ENCODE results near the gene HBA2.

Gene HBA2

DNA sequence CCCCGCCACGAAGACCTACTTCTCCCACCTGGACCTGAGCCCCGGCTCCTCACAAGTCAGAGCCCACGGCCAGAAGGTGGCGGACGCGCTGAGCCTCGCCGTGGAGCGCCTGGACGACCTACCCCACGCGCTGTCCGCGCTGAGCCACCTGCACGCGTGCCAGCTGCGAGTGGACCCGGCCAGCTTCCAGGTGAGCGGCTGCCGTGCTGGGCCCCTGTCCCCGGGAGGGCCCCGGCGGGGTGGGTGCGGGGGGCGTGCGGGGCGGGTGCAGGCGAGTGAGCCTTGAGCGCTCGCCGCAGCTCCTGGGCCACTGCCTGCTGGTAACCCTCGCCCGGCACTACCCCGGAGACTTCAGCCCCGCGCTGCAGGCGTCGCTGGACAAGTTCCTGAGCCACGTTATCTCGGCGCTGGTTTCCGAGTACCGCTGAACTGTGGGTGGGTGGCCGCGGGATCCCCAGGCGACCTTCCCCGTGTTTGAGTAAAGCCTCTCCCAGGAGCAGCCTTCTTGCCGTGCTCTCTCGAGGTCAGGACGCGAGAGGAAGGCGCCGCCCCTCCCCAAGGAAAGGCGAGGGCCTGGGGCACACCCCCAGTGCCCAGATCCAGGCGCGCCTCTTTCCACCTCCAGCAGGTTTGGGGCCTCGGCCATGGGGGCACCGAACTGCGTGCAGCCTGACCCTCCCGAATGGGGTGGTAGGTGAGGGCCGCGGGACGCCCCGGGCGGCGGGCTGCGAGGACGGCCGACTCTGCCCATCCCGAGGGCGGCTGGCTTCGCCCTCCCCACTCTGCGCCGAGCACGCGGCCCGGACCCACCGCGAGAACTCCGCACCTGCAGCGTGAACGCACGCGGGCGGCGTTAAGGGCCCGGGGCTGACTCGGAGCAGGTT lies 8.2 kb downstream of the HBA2 start:
- in situ Hi-C loops (cut with HindIII; ENCODE audit: low pct_ligation_motif_present, low sequenced_read_pairs): no loop called here
- peak overlapping the region; percentile 26 for H3K4me3 ChIP-seq (ENCODE audit: low read depth, low read length)
- peaks cover 26% of the 10 kb centered on the region for H3K27me3 ChIP-seq (replicated peaks)
- no peak overlapping the region for H3K27ac ChIP-seq
- H3K36me3 ChIP-seq (replicated peaks): peaks cover 8% of the 10 kb centered on the region
- TF ChIP-seq, protein P1, sequence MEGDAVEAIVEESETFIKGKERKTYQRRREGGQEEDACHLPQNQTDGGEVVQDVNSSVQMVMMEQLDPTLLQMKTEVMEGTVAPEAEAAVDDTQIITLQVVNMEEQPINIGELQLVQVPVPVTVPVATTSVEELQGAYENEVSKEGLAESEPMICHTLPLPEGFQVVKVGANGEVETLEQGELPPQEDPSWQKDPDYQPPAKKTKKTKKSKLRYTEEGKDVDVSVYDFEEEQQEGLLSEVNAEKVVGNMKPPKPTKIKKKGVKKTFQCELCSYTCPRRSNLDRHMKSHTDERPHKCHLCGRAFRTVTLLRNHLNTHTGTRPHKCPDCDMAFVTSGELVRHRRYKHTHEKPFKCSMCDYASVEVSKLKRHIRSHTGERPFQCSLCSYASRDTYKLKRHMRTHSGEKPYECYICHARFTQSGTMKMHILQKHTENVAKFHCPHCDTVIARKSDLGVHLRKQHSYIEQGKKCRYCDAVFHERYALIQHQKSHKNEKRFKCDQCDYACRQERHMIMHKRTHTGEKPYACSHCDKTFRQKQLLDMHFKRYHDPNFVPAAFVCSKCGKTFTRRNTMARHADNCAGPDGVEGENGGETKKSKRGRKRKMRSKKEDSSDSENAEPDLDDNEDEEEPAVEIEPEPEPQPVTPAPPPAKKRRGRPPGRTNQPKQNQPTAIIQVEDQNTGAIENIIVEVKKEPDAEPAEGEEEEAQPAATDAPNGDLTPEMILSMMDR (IDR thresholded peaks at IDR 0.05; ENCODE audit: low read depth, low read length, missing control alignments): peak; percentile 12
- peak; percentile 55 for DNase-seq

GRCh38 chr16:181565-182021 lies 8.9 kb downstream of the HBA2 start:
- Histone ChIP-seq H3K36me3 (replicated peaks) (peaks cover 8% of the 10 kb centered on the region), H3K27ac (no peak overlapping the region), H3K27me3 (replicated peaks) (peaks cover 26% of the 10 kb centered on the region), H3K4me3 (ENCODE audit: low read depth, low read length) (no peak overlapping the region)
- in situ Hi-C loops (cut with HindIII; ENCODE audit: low pct_ligation_motif_present, low sequenced_read_pairs): no loop called here
- TF ChIP-seq, protein P1 (IDR thresholded peaks at IDR 0.05; ENCODE audit: low read depth, low read length, missing control alignments): peak; percentile 83
- DNase-seq: no peak

DNA sequence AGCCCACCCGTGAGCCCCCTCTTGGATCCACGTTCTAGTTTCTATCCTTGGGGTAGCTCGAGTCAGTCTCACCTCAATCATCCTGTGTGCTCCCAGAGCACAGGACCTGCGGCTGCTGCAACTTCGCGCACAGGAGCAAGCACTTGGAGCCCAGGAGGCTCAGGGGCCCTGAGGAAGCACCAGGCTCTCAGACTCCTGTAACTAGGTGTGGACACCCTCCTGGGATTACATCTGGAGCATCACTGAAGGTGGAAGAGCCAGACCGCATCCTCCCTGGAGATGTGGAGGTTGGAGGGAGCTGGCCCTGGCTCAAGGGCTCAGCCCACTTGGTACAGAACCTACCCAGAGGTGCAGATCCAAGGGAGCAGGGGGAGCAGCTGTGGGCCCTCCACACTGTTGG lies 10.3 kb downstream of the HBA2 start:
- Histone ChIP-seq H3K4me3 (ENCODE audit: low read depth, low read length) (no peak overlapping the region), H3K36me3 (replicated peaks) (peaks cover 18% of the 10 kb centered on the region), H3K27me3 (replicated peaks) (peaks cover 16% of the 10 kb centered on the region), H3K27ac (no peak overlapping the region)
- DNase-seq: no peak
- TF ChIP-seq, protein P1 (IDR thresholded peaks at IDR 0.05; ENCODE audit: low read depth, low read length, missing control alignments): no peak
- in situ Hi-C loops (cut with HindIII; ENCODE audit: low pct_ligation_motif_present, low sequenced_read_pairs): no loop called here

DNA sequence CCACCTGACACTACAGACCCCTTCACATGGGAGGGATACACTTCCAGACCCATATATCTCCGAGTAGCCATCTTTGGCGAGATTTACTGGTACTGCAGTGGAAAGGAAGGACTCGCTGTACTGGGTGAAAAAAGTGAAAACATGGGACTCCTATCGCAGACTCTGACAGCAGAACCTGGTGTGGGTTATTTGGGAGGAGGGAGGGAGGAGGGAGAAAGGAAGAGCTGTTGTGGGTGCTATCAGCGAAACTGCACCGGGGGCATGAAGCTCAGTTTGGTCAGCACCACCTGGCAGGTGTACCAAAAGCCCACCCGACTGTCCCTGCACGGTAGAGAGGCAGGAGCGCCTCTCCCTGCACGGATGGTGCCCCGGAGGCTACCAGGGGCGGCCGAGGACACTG lies 12.5 kb downstream of the HBA2 start:
- TF ChIP-seq, protein P1 (IDR thresholded peaks at IDR 0.05; ENCODE audit: low read depth, low read length, missing control alignments): no peak
- Histone ChIP-seq H3K27ac (no peak overlapping the region), H3K36me3 (replicated peaks) (peaks cover 36% of the 10 kb centered on the region), H3K4me3 (ENCODE audit: low read depth, low read length) (no peak overlapping the region), H3K27me3 (replicated peaks) (no peaks in the 10 kb centered on the region)
- in situ Hi-C loops (cut with HindIII; ENCODE audit: low pct_ligation_motif_present, low sequenced_read_pairs): no loop called here
- no peak for DNase-seq

- peaks cover 41% of the 10 kb centered on the region for H3K36me3 ChIP-seq (replicated peaks)
- H3K4me3 ChIP-seq (ENCODE audit: low read depth, low read length): no peak overlapping the region
- no peaks in the 10 kb centered on the region for H3K27me3 ChIP-seq (replicated peaks)
- in situ Hi-C loops (cut with HindIII; ENCODE audit: low pct_ligation_motif_present, low sequenced_read_pairs): no loop called here
- no peak for DNase-seq
- TF ChIP-seq, protein P1 (IDR thresholded peaks at IDR 0.05; ENCODE audit: low read depth, low read length, missing control alignments): no peak
- no peak overlapping the region for H3K27ac ChIP-seq
Measured at GRCh38 chr16:185691-186090, 13.0 kb downstream of the HBA2 start.

Measured in brain microvascular endothelial cell (primary cell).